SIG-M5 treated with dmso at 0.1 percent for 504 hours (cell line): ENCODE results near the gene TMPRSS9.
"Not testable (repeated sequence)": the region's sequence is repeated elsewhere in the genome, so short reads cannot be mapped to it uniquely, and the experiment has no call there.

Experiments
- DNase-seq: peaks from one replicate; lab custom pipeline; 2025; ENCODE audit not compliant: unreplicated experiment; lab: John Stamatoyannopoulos, UW

TMPRSS9 gene

GRCh38 chr19:2391118-2391725, 31.2 kb downstream of the TMPRSS9 start:
- peak; percentile 77 for DNase-seq

DNA sequence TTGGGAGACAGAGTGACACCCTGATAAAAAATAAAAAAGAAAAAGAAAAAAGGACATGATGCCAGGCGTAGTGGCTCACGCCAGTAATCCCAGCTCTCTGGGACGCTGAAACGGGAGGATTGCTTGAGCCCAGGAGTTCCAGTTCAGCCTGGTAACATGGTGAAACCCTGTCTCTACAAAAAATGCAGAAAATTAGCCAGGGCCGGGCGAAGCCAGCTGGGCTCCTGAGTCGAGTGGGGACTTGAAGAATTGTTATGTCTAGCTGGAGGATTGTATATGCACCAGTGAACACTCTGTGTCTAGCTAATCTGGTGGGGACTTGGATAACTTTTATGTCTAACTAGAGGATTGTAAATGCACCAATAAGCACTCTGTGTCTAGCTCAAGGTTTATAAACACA, 32.3 kb downstream of the TMPRSS9 start:
- DNase-seq: no peak

DNA sequence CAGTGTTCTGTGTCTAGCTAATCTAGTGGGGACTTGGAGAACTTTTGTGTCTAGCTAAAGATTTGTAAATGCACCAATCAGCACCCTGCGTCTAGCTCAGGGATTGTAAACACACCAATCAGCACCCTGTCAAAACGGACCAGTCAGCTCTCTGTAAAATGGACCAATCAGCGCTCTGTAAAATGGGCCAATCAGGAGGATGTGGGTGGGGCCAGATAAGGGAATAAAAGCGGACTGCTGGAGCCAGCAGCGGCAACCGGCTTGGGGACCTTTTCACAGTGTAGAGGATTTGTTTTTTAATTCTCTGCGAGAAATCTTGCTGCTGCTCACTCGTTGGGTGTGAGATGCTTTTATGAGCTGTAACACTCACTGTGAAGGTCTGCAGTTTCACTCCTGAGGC, 32.8 kb downstream of the TMPRSS9 start:
- not testable (repeated sequence) for DNase-seq

GRCh38 chr19:2394054-2394441, 34.0 kb downstream of the TMPRSS9 start:
- DNase-seq: no peak

- peak; percentile 85 for DNase-seq
These were observed 34.6 kb downstream of the TMPRSS9 start for GRCh38 chr19:2394442-2395292.

- DNase-seq: not testable (repeated sequence)
These were observed 35.3 kb downstream of the TMPRSS9 start for GRCh38 chr19:2395293-2395829.

- not testable (repeated sequence) for DNase-seq
These were observed 37.1 kb downstream of the TMPRSS9 start for GRCh38 chr19:2397173-2397572.

DNA sequence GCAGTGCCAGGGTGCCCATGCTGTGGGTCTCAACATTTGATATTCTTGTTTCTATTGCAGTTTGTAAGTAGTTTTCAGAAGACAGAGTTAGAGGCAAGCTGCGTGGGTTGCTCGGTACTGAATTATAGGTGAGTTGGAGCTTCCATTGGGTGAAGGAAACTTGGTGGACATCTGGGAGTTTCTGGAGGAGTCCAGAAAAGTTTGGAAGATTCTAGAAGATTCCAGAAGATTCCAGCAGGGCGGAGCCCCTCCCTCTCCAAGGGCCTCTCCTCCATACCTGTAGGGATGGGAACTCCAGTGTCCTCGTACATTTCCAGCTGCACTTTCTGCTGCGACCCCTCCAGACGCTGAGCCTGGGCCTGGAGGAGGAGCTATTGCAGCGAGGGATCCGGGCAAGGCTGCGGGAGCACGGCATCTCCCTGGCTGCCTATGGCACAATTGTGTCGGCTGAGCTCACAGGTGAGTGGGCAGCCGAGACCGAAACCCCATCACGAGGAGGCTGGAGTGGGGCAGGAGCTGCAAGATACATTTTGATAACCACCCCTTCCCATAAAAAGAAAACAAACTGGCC, 38.8 kb downstream of the TMPRSS9 start:
- no peak for DNase-seq

DNA sequence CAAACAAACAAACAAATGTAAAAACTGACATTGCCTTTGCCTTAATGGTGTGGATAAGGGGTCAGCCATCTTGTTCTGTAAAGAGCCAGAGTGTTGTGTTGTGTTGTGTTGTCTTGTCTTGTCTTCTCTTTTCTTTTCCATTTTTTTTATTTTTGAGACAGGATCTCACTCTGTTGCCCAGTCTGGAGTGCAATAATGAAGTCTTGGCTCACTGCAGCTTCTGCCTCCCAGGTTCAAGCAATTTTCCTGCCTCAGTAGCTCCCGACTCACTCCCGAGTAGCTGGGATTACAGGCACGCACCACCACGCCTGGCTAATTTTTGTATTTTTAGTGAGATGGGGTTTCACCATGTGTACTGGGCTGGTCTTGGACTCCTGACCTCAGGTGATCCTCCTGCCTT, 39.5 kb downstream of the TMPRSS9 start:
- DNase-seq: no peak

DNA sequence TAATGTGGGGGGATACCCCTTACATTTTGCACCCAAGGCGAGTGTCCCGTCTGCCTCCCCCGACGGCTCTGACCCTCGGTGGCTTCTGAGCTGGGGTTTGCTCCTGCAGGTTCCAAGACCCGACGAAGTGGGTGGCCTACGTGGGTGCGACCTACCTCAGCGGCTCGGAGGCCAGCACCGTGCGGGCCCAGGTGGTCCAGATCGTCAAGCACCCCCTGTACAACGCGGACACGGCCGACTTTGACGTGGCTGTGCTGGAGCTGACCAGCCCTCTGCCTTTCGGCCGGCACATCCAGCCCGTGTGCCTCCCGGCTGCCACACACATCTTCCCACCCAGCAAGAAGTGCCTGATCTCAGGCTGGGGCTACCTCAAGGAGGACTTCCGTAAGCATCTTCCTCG, 48.2 kb downstream of the TMPRSS9 start:
- no peak for DNase-seq

DNA sequence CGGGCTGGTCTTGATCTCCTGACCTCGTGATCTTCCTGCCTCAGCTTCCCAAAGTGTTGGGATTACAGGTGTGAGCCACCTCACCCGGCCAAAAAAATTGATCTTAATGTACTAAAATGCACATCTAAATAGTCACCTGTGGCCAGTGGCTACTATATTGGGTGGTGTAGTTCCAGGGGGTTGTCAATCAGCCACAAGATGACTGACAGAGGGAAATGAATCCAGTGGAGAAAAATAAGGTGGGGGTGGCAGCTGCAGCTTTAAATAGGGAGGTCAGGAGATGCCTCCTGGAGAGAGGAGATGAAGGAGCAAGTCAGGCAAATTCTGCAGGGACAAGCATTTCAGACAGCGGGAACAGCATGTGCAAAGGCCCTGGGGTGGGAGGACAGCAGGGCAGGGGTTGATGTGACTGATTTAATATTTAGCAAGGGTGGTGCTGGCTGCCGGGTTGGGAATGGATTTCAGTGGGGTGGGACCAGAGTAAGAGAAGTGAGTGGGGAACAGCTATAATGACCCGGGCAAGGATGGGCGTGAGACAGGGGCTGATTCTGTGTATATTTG, 49.4 kb downstream of the TMPRSS9 start:
- DNase-seq: no peak

DNA sequence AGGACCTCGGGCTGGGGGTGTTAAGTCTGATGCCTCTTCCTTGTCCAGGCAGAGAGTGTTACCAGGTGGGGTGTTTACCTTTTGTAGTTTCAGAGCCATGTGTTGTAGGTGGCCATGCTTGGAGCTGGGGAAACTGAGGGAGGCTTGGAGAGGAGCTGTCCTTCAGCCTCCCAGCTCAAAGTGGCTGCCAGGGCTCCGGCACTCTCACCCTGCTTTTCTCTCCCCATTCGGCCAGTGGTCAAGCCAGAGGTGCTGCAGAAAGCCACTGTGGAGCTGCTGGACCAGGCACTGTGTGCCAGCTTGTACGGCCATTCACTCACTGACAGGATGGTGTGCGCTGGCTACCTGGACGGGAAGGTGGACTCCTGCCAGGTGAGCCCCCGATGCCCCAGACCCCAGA, 50.0 kb downstream of the TMPRSS9 start:
- no peak for DNase-seq

DNA sequence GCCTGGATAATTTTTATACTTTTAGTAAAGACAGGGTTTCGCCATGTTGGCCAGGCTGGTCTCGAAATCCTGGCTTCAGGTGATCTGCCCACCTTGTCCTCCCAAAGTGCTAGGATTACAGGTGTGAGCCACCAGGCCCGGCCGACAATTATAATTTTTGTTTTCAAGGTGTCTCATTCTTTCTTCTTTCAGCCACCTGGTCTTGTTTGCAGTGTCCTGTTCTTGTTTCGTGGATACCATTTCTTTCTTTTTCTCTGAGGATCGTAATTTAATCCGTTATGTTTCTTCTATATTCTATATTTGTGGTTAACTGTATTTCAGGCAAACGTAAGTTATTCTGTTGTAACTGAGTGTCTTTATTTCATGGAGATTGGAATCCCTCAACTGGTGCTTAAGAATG, 51.6 kb downstream of the TMPRSS9 start:
- DNase-seq: no peak

DNA sequence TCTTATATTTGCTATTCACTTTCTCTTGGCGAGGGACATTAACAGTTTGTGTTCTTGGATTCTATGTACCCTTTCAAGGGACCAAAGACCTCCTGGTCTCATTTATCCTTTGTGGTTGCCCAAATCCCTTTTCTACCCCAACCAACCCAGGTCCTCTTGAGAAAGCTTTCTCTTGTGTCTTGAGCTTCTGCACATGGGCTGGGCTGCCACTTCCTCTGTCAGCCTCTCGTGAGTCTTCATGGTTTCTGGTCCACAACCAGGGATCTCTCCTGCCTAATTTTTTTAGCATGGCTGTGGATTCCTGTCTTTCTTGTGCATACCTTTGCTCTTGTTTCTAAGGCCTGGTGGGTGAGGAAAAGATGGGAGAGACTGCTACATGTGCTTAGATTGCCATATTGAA, 52.4 kb downstream of the TMPRSS9 start:
- DNase-seq: no peak

- no peak for DNase-seq
These were observed 53.1 kb downstream of the TMPRSS9 start for GRCh38 chr19:2413159-2413558.

DNA sequence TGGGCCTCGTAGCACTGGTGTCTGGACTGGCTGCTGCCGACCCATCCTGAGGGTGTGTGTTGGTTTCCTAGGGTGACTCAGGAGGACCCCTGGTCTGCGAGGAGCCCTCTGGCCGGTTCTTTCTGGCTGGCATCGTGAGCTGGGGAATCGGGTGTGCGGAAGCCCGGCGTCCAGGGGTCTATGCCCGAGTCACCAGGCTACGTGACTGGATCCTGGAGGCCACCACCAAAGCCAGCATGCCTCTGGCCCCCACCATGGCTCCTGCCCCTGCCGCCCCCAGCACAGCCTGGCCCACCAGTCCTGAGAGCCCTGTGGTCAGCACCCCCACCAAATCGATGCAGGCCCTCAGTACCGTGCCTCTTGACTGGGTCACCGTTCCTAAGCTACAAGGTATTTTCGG, 53.6 kb downstream of the TMPRSS9 start:
- no peak for DNase-seq

- DNase-seq: no peak
These were observed 55.4 kb downstream of the TMPRSS9 start for GRCh38 chr19:2415281-2415972.

DNA sequence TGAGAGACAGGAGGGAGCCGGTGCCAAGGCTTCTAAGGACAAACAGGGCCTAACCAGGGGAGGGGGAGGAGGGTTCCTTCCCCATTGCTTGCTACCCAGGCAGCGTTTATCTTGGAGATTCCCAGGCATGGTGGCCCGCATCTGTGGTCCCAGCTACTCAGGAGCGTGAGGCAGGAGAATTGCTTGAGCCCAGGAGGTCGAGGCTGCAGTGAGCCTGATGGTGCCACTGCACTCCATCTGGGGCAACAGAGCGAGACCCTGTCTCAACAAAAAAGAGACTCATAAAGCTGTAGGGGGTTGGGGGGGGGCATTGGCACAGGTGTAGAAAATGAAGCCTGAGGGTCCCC, 55.9 kb downstream of the TMPRSS9 start:
- no peak for DNase-seq

- DNase-seq: no peak
These were observed 56.4 kb downstream of the TMPRSS9 start for GRCh38 chr19:2416321-2417097.

GRCh38 chr19:2417436-2417835, 57.4 kb downstream of the TMPRSS9 start:
- DNase-seq: not testable (repeated sequence)
